ENCODE data around the gene INCENP.

DNA sequence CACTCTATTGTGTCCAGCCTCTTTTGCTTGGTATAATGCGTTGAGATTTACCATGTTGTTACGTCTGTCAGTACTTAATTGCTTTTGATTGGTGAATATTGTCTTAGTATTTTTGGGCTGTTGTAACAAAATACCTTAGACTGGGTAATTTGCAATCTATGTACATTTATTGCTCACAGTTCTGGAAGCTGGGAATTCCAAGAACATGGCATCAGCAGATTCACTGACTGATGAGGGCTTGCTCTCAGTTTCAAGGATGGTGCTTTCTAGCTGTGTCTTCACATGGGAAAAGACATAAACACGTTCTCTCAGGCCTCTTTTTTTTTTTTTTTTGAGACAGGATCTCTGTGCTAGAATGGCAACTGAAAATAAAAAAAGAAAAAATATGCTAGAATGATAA lies 46.7 kb upstream of the INCENP start:
- TF ChIP-seq, protein P1, sequence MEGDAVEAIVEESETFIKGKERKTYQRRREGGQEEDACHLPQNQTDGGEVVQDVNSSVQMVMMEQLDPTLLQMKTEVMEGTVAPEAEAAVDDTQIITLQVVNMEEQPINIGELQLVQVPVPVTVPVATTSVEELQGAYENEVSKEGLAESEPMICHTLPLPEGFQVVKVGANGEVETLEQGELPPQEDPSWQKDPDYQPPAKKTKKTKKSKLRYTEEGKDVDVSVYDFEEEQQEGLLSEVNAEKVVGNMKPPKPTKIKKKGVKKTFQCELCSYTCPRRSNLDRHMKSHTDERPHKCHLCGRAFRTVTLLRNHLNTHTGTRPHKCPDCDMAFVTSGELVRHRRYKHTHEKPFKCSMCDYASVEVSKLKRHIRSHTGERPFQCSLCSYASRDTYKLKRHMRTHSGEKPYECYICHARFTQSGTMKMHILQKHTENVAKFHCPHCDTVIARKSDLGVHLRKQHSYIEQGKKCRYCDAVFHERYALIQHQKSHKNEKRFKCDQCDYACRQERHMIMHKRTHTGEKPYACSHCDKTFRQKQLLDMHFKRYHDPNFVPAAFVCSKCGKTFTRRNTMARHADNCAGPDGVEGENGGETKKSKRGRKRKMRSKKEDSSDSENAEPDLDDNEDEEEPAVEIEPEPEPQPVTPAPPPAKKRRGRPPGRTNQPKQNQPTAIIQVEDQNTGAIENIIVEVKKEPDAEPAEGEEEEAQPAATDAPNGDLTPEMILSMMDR (IDR thresholded peaks at IDR 0.05 in 8 of 11, conservative IDR thresholded peaks at IDR 0.05 in 3 of 11) = no peak
- TF ChIP-seq POLR2A (IDR thresholded peaks at IDR 0.05) (no peak), POLR2AphosphoS5 (IDR thresholded peaks at IDR 0.05) (no peak)

Measured in spleen (tissue), 7 donors.